Astrocyte (in vitro differentiated cells and primary cell): ENCODE data around the gene HADHB. TPM values are rescaled to one million over a fixed set of nuclear protein-coding genes. Genes with fewer than 3 reads are reported as not detected.

ENCODE experiments used
- DNase-seq: peaks from one replicate; pipeline ENCODE4 v3.0.0-alpha.2; 2010; ENCODE audit warnings: low read depth
- FAIRE-seq: peaks from 2 replicates; lab custom pipeline; 2011; peaks lifted over from hg19 to GRCh38; lab: Jason Lieb, UNC
- H2AFZ ChIP-seq: 2 replicates; pipeline ENCODE4 v1.6.0; 2012; ENCODE audit warnings: low read depth, low read length, inconsistent platforms
- H3K27ac ChIP-seq: 2 replicates; pipeline ENCODE4 v1.5.1; 2011; ENCODE audit warnings: low read depth, low read length, inconsistent platforms
- H3K27me3 ChIP-seq: 2 replicates; pipeline ENCODE4 v1.6.0; 2011; ENCODE audit warnings: low read length, inconsistent platforms; ENCODE audit not compliant: insufficient read depth
- H3K36me3 ChIP-seq: 2 replicates; pipeline ENCODE4 v1.5.1; 2011; ENCODE audit warnings: low read length, inconsistent platforms; ENCODE audit not compliant: insufficient read depth
- H3K4me1 ChIP-seq: 2 replicates; pipeline ENCODE4 v1.5.1; 2011; ENCODE audit warnings: low read length, inconsistent platforms; ENCODE audit not compliant: insufficient read depth
- H3K4me2 ChIP-seq: 2 replicates; pipeline ENCODE4 v1.6.0; 2012; ENCODE audit warnings: low read length, inconsistent platforms
- H3K4me3 ChIP-seq: 2 replicates; pipeline ENCODE4 v1.5.1; 2011; ENCODE audit warnings: low read depth, mild to moderate bottlenecking, low read length, inconsistent platforms; ENCODE audit not compliant: insufficient read depth
- H3K79me2 ChIP-seq: 2 replicates; pipeline ENCODE4 v1.6.0; 2012; ENCODE audit warnings: mild to moderate bottlenecking, low read length, inconsistent platforms; ENCODE audit not compliant: insufficient read depth
- H3K9ac ChIP-seq: 2 replicates; pipeline ENCODE4 v1.6.0; 2012; ENCODE audit warnings: mild to moderate bottlenecking, low read length, inconsistent platforms
- H3K9me3 ChIP-seq: 2 replicates; pipeline ENCODE4 v1.5.1; 2012; ENCODE audit warnings: low read depth, mild to moderate bottlenecking, low read length, inconsistent platforms; ENCODE audit not compliant: insufficient read depth
- H4K20me1 ChIP-seq: 2 replicates; pipeline ENCODE4 v1.6.0; 2012; ENCODE audit warnings: low read length, inconsistent platforms; ENCODE audit not compliant: insufficient read depth
- H3K27ac Mint-ChIP-seq: one replicate; pipeline ENCODE4 v1.8.0; 2021; ENCODE audit warnings: mild to moderate bottlenecking, mixed read lengths; ENCODE audit not compliant: unreplicated experiment
- H3K27me3 Mint-ChIP-seq: one replicate; pipeline ENCODE4 v1.8.0; 2021; ENCODE audit warnings: low read depth, mixed read lengths; ENCODE audit not compliant: unreplicated experiment
- H3K36me3 Mint-ChIP-seq: one replicate; pipeline ENCODE4 v1.8.0; 2021; ENCODE audit warnings: low read depth, mixed read lengths; ENCODE audit not compliant: unreplicated experiment
- H3K4me1 Mint-ChIP-seq: one replicate; pipeline ENCODE4 v1.8.0; 2021; ENCODE audit warnings: low read depth, mixed read lengths; ENCODE audit not compliant: unreplicated experiment
- H3K4me3 Mint-ChIP-seq: one replicate; pipeline ENCODE4 v1.8.0; 2021; ENCODE audit warnings: mild to moderate bottlenecking, moderate library complexity, mixed read lengths; ENCODE audit not compliant: unreplicated experiment
- H3K9me3 Mint-ChIP-seq: one replicate; pipeline ENCODE4 v1.8.0; 2021; ENCODE audit warnings: mild to moderate bottlenecking, mixed read lengths; ENCODE audit not compliant: unreplicated experiment
- CTCF ChIP-seq: IDR thresholded peaks from 2 replicates; pipeline ENCODE4 v1.5.1; 2011; ENCODE audit warnings: low read depth, mild to moderate bottlenecking, inconsistent platforms, low read length, moderate library complexity; ENCODE audit not compliant: insufficient read depth
- EZH2 ChIP-seq: IDR thresholded peaks from 2 replicates; pipeline ENCODE4 v1.6.1; 2012; ENCODE audit warnings: mild to moderate bottlenecking, low read length, inconsistent platforms; ENCODE audit not compliant: insufficient read depth
- total RNA-seq: library from RNA; stranded (reverse); gene quantifications from 2 replicates; pipeline ENCODE4 v1.2.1, GENCODE V29; 2021

HADHB gene
- total RNA-seq, 1 donor from 2014 or later, result 109 TPM

DNA sequence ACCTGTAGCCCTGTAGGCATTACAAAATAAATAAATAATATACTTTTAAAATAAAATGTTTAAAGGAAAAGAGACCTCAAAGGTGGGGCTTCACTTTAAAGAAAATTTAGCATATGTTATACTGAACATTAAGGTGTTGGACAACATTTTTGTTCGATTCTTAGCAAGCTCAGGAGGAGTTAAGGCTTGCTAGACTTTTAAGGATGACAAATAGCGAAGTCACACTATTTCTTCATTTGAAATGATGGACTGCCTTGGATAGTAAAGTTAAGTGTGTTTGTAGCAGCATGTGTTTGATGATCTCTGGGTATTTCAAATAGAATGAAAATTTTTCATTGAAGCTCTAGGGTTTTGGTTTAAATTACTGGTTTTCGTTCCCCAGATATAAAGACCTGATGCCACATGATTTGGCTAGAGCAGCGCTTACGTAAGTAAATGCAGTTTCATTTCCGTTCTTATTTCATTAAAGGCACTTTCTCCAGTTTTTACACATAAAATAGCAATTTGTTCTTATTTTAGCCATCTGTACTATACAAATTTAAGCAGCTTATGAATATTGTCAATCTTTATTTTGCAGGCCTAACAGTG is 24.9 kb downstream of the HADHB start:
- Histone ChIP-seq H3K4me1 (peaks cover 6% of the 10 kb centered on the region), H3K27me3 (no peaks in the 10 kb centered on the region), H3K27ac (no peak overlapping the region), H3K79me2 (no peaks in the 10 kb centered on the region), H3K4me3 (no peak overlapping the region), H3K36me3 (peaks cover 6% of the 10 kb centered on the region), H3K9ac (no peak overlapping the region), H4K20me1 (no peaks in the 10 kb centered on the region), H3K9me3 (no peaks in the 10 kb centered on the region), H2AFZ (no peak overlapping the region), H3K4me2 (no peak overlapping the region)
- no peak for TF ChIP-seq EZH2
- TF ChIP-seq CTCF, result no peak
- FAIRE-seq (no peak), DNase-seq (no peak)
- no peaks in the 10 kb centered on the region for H3K27me3 Mint-ChIP-seq
- no peaks in the 10 kb centered on the region for H3K9me3 Mint-ChIP-seq
- peaks cover 4% of the 10 kb centered on the region for H3K4me1 Mint-ChIP-seq
- H3K4me3 Mint-ChIP-seq, result no peak overlapping the region
- H3K36me3 Mint-ChIP-seq, result peaks cover 10% of the 10 kb centered on the region
- no peak overlapping the region for H3K27ac Mint-ChIP-seq

GRCh38 chr2:26270373-26270772 is 25.6 kb downstream of the HADHB start:
- Histone ChIP-seq H2AFZ (no peak overlapping the region), H3K27ac (no peak overlapping the region), H3K4me1 (peaks cover 6% of the 10 kb centered on the region), H3K9me3 (no peaks in the 10 kb centered on the region), H3K36me3 (peaks cover 6% of the 10 kb centered on the region), H3K4me3 (no peak overlapping the region), H4K20me1 (no peaks in the 10 kb centered on the region), H3K9ac (no peak overlapping the region), H3K4me2 (no peak overlapping the region), H3K27me3 (no peaks in the 10 kb centered on the region), H3K79me2 (no peaks in the 10 kb centered on the region)
- FAIRE-seq (no peak), DNase-seq (no peak)
- Mint-ChIP-seq H3K27me3 (no peaks in the 10 kb centered on the region), H3K27ac (no peak overlapping the region), H3K9me3 (no peaks in the 10 kb centered on the region), H3K4me3 (no peak overlapping the region), H3K36me3 (peaks cover 10% of the 10 kb centered on the region), H3K4me1 (peaks cover 4% of the 10 kb centered on the region)
- TF ChIP-seq EZH2 (no peak), CTCF (no peak)

DNA sequence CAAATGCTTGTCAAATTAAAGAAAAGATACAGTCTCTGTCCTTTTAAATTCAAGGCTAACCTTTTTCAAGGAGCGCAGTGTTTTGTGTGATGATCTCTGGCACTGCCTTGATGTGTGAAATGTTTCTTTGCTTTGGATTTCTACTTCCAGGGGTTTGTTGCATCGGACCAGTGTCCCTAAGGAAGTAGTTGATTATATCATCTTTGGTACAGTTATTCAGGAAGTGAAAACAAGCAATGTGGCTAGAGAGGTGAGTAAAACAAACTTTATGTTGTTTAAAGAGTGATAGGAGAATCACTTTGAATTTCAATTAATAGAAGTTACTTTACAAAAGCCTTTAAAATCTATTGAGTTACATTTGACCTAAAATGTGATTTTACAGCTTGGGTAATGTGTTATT is 28.8 kb downstream of the HADHB start:
- no peaks in the 10 kb centered on the region for H3K27me3 Mint-ChIP-seq
- no peak overlapping the region for H3K4me3 Mint-ChIP-seq
- H2AFZ ChIP-seq, result no peak overlapping the region
- H3K36me3 Mint-ChIP-seq, result peaks cover 5% of the 10 kb centered on the region
- no peak overlapping the region for H3K27ac ChIP-seq
- H3K9me3 Mint-ChIP-seq, result no peaks in the 10 kb centered on the region
- H3K9me3 ChIP-seq, result no peaks in the 10 kb centered on the region
- no peak overlapping the region for H3K27ac Mint-ChIP-seq
- no peaks in the 10 kb centered on the region for H3K27me3 ChIP-seq
- no peak for DNase-seq
- H3K4me3 ChIP-seq, result no peak overlapping the region
- no peak overlapping the region for H3K9ac ChIP-seq
- peaks cover 16% of the 10 kb centered on the region for H3K36me3 ChIP-seq
- TF ChIP-seq EZH2 (no peak), CTCF (no peak)
- H4K20me1 ChIP-seq, result no peaks in the 10 kb centered on the region
- H3K4me1 ChIP-seq, result no peaks in the 10 kb centered on the region
- H3K4me1 Mint-ChIP-seq, result no peaks in the 10 kb centered on the region
- no peak for FAIRE-seq
- H3K4me2 ChIP-seq, result no peak overlapping the region
- no peaks in the 10 kb centered on the region for H3K79me2 ChIP-seq
